ENCODE measurements around the gene NCAPD3.
"Not testable (repeated sequence)": the region's sequence is repeated elsewhere in the genome, so short reads cannot be mapped to it uniquely, and the experiment has no call there.

The NCAPD3 gene

DNA sequence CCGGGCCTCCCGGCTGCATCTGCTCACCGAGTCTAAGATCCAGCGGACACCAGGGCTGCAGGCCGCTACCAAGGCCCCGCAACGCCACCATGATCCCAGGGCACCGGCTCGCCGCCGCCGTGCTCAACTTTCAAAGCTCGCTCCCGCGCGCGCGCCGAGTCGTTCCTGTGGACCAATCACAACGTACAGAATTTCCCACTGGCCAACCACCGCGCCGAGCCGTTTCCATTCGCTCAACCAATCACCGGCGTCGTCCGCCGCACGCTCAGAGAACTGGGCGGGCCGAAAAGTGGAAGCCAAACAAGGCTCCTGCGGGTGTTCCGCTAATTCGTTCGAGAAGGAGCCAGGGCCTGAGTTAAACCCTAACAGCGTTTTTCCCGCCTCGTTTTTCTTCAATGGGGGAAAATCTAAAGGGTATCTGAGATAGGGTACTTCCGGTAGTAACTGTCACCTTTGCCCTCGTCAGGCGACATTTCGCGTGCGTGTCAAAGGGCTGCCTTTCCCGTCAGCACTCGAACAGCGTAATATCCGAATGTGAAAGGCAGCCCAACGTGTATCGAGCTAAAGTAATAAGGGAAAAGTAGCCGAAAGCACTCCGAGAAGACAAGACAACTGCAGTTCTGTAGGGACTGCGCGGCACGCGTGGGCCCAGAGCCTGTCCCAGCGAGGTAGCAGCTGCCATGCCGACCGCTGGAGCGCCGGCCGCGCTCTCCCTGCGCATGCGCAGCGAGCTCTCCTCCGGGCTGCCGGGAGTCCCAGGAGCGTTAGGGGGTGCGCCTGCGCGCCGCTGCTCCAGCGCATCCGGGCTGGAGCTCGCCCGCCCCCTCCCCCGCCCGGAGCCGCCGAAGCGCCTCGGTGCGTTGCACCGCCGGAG, at the start of gene NCAPD3, which contains the start of gene VPS26B:
Gene NCAPD3 (minus strand): TSS at position 132 of the 874 bp plus-strand sequence. CDS start 41 bp downstream, at position 91.
Gene VPS26B (plus strand): TSS at position 836 of the 874 bp plus-strand sequence. CDS start 452 bp downstream, outside the sequence.
- DNase-seq, result peak; percentile 94

DNA sequence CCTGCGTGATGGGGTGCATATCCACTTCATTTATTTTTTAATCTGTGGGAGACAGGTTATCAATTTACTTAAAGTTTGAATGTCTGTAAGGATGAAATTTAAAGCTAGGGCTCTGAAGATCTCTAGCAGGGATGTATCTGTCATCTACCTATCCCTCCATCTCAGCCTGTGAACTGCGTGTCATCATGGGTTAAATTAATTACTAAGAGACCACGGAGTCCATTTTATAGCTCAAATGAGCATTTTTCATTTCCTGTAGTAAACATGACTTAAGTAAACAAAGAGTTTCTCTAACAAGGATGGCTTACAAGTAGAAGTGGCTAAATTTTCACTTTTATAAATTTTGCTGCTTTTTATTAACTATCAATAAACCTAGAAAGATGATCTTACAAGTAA, 49.5 kb upstream of the NCAPD3 start:
- DNase-seq, result no peak

- no peak for DNase-seq
Observed at GRCh38 chr11:134272381-134273316, 48.9 kb upstream of the NCAPD3 start.

DNA sequence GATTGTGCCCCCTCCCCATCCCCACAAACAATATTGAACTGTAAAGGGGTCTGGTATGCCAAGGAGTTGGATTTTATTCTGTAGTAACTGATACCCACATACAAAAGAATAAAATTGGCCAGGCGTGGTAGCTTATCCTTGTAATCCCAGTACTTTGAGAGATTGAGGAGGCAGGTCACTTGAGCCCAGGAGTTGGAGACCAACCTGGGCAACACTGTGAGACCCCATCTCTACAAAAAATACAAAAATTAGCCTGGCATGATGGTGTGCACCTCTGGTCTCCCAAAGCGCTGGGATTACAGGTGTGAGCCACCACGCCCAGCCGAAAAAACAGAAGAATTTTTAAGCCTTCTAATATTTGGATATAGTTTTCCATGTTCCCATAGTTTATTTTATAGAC, 48.2 kb upstream of the NCAPD3 start:
- DNase-seq, result no peak

GRCh38 chr11:134270250-134270714, 46.5 kb upstream of the NCAPD3 start:
- no peak for DNase-seq

DNA sequence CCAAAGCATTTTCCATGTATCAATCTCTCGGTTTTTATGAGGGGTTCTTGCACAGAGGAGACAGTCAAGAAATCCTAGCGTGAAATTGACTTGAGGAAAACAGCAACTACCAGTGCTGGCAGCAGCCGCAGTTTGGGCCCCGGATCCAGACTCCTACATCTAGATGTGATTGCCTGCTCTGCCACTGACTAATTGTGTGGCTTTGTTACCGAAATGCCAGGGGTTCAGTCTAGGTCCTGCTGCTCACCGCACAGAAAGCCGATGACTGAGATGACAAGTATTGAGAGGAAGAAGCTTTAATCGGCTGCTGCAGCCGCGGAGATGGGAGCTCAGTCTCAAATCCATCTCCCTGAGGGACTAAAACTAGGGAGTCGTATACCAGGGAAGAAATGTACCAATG, 44.2 kb upstream of the NCAPD3 start:
- no peak for DNase-seq

DNA sequence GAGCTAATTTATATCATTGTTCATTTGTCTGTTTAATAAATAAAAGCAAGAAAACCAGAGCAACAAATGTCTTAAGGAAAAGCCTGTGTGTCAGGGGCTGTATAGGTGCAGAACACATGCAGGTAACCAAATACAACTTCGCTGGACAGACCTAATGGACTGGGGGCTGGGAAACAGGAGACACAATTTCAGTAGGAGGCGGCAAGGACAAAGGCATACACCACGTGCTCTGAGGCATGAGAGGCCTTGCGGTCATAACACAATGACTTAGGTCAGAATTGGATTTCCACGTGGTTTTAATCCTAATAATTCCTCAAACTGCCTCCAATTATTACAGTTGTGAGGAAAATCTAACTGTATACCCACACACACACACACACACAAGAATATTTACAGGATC, 43.7 kb upstream of the NCAPD3 start:
- no peak for DNase-seq

- no peak for DNase-seq
Observed at GRCh38 chr11:134266841-134267251, 43.1 kb upstream of the NCAPD3 start.

DNA sequence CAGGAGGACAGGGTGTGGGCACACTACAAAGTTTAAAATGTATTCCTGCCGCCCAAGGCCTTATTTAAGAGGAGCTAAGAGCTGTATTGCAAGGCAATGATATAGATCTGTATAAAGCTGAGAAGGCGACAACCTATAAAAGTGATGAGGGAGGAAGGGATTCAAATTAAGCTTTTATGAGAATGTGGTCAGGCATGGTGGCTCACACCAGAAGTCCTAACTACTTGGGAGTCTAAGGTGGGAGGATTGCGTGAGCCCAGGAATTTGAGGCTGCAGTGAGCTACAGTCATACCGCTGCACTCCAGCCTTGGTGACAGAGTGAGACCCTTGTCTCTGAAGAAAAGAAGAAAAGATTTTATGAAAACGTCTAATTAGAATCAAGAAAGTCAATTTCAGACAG, 42.7 kb upstream of the NCAPD3 start:
- no peak for DNase-seq

DNA sequence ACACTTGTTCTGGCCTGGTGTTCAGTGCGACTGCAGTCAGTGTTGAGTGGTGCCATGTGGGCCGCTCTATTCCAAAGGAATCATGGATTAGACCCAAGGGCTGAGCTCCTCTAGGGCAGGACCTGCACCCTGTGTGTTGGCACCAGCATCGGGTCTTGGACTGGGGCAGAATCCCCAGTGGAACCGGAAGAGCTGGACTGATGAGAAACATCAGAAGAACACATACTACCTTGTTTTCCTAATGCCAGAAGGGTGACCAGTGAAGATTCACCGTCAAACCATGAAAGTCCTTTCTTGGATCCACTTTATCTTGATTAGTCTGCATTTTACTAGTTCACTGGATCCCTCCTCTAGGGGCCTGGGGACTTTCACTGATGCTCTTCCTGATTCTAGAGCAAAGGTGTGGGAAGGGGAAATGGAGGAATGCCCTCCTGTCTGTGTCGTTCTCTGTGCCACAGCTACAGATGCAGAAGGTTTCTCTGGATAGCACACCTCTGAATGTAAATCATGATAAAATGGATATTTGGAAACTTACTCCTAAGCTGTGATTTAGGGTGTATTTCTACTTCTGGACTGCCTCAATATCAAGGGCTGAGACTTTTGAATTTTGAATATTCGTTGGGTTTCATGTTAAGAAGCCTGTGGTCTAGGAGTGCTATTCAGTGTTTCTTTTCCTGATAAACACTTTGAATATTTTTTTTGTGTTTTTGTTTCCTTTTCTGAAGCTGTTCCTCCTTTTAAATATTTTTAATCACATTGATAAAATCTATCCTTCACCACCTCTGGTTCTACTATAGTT, 41.4 kb upstream of the NCAPD3 start:
- DNase-seq, result no peak

DNA sequence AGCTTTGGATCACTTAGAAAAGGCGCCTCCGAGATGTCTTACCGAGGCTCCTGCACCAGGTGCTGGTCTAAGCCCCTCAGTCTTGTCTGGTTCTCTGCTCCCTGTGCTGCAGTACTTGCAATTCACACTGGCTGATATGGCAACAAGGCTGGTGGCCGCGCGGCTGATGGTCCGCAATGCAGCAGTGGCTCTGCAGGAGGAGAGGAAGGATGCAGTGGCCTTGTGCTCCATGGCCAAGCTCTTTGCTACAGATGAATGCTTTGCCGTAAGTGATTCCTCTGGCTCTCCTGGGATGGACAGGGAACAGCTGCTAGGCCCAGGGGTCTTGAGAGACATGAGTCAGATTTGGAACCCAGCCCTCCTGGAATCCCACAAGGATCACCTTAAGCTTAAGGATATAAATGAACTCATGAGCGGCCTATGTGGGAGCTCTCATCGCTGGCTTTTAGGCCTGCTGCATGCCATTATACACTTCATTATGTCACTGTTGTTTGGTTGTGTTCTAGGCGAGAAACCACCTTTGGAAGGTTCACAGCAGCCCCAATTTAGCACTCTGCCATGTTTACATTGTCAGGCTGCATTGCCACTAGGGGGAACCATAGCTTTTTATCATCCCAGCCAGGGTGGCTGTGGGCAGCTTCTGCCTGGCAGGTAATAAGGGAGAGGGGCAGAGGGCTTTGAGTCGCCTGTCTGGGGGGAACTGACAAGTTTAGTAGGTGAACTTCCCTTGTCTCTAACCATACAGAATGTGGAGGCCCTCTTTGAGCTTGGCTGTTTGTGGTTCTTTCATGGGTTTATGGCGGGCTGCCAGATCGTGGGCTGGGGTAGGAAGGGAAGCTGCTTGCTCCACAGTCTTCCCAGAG, 38.1 kb upstream of the NCAPD3 start:
- DNase-seq, result no peak

GRCh38 chr11:134260983-134261382, 37.2 kb upstream of the NCAPD3 start:
- no peak for DNase-seq

DNA sequence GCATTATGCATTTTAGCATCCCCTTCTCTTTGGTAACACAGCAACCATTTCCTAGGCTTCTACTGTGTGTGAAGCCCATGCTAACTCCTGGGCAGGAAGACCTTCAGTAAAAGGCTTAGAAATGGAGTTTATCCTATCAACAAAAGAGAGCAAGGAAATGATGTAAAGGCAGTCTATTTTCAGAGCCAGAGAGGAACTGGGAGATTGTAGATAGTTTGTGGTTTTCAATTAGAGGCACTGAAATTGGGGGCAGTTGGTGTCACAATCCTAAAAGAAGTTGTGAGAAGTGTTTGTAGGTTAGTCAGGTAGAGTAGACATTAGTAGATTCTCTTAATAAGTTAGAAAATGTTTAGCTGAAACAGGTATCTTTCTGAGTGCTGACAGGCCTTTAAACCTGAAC, 36.7 kb upstream of the NCAPD3 start:
- no peak for DNase-seq

DNA sequence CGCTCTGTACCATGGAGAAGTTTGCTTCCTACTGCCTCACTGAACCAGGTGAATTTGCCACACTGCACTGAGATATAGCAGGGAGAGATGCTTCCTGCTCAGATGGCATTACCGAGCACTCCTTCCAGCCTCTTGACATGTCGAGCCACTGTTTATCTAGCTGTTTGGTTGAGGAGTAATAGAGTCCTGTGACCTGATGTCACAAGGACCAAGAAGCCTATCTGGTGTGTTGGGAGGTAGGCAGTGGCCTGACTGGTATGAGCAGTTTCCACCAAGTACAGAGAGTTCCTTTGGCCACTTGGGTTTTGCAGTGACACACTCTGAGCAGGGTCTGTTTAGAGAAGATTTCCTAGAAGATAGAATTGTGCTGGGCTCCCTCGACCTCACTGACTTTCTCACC, 34.8 kb upstream of the NCAPD3 start:
- DNase-seq, result no peak

DNA sequence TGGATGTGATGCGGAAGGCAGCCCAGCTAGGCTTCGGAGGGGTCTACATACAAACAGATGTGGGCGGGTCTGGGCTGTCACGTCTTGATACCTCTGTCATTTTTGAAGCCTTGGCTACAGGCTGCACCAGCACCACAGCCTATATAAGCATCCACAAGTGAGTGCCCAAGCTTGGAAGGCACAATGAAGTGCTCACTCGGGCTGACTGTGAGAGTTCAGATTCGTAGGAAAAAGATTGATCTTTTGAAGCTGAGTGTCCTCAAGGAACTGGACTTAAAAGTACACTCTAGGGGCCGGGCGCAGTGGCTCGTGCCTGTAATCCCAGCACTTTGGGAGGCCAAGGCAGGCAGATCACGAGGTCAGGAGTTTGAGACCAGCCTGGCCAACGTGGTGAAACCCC, 33.3 kb upstream of the NCAPD3 start:
- no peak for DNase-seq

- DNase-seq, result not testable (repeated sequence)
Observed at GRCh38 chr11:134255184-134255561, 31.4 kb upstream of the NCAPD3 start.

DNA sequence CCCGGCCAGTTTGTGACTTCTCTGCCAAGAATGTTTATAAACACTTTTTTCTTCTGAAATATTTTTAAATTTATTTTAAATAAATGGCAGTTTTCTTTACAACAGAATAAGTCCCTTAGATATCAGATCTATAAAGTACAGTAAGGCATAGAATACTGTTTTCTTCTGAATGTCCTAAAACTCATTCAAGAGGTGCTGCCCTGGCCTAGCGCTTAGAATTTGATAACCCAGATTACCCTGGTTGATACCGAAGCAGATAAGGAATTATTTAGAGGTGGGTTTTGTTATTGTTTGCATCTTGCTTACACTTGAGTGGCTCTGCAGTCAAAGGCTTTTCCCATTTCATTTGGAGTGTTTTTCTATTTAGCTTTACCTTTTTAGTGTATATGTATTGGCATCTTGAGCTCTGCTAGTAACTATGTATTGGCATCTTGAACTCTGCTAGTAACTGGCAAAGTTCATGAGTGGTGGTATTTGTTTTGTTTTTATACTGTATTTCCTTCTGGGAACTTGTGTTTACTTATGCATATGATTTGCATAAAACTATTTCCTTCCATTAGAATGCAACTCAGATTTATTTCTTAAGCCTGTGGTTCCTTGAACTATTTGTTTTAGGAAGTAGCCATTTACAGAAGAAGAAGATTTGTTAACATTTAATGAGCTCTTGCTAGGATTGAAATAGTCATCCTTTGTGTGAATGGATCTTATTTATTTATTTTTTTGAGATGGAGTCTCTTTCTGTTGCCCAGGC, 30.8 kb upstream of the NCAPD3 start:
- DNase-seq, result no peak

DNA sequence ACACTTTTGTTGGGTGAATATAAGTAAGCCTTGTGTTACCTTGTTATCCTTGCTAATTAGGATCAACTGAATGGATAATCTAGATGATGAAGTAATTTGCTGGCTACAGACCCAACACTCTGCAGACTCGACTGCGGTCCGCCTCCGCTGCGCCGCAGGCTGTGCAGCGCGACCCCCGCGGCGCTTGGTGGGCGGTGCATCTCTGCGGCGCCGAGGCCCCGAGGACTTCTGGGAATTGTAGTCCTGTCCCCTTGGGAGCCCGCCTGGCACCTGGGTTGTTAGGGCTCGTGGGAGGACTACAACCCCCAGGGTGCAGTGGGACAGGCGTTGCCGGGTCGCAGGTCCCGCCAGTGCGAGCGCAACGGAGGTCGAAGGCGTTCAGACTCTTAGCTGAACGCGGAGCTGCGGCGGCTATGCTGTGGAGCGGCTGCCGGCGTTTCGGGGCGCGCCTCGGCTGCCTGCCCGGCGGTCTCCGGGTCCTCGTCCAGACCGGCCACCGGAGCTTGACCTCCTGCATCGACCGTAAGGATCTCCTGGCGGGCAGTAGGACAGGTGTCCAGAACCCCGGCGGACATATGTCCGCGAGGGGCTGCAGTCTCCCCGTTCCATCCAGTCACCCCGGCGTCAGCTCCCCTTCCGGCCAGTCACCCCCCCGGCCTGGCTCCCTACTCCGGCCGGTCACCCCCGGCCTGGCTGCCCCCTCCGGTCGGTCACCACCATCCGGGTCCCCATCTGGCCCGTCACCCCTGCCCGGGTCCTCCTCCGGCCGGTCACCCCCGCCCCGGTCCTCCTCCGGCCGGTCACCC, 29.6 kb upstream of the NCAPD3 start, which contains the start of the genes ACAD8 and THYN1:
Gene ACAD8 (plus strand): TSS at position 381 of the 806 bp plus-strand sequence. CDS start 33 bp downstream, at position 414.
Gene THYN1 (minus strand): TSS at position 165 of the 806 bp plus-strand sequence. CDS start 470 bp downstream, outside the sequence.
- peak; percentile 93 for DNase-seq

GRCh38 chr11:134252346-134253187, 28.8 kb upstream of the NCAPD3 start:
- DNase-seq, result peak; percentile 15
